Activated CD4-positive, alpha-beta memory T cell treated with anti-CD3 and anti-CD28 coated beads, Interleukin-2, amount 10 ng/mL, durations not matched to agents 7 days and 5 days (primary cell): ENCODE data around the gene EEFSEC. TPM values are rescaled to one million over a fixed set of nuclear protein-coding genes. Genes with fewer than 3 reads are reported as not detected.

ENCODE experiments used
- CTCF ChIA-PET: fragments of 350-600 bp; sonication (Branson Sonifier 250); formaldehyde crosslinking; loops from one replicate; lab custom pipeline; 2021; ENCODE audit warnings: antibody characterized with exemption, inconsistent platforms; lab: Charles Lee
- POLR2A ChIA-PET: fragments of 350-600 bp; sonication (Branson Sonifier 250); formaldehyde crosslinking; loops from one replicate; lab custom pipeline; 2021; ENCODE audit warnings: antibody characterized with exemption; lab: Charles Lee
- DNase-seq: peaks from one replicate; pipeline ENCODE4 v3.0.0-alpha.2; 2020
- H3K27ac Mint-ChIP-seq: one replicate; pipeline ENCODE4 v1.8.0; 2021; ENCODE audit warnings: mild to moderate bottlenecking, mixed read lengths
- H3K27me3 Mint-ChIP-seq: one replicate; pipeline ENCODE4 v1.8.0; 2021; ENCODE audit warnings: mixed read lengths
- H3K36me3 Mint-ChIP-seq: one replicate; pipeline ENCODE4 v1.8.0; 2021; ENCODE audit warnings: low read depth, mixed read lengths
- H3K4me1 Mint-ChIP-seq: one replicate; pipeline ENCODE4 v1.8.0; 2021; ENCODE audit warnings: mixed read lengths
- H3K4me3 Mint-ChIP-seq: one replicate; pipeline ENCODE4 v1.8.0; 2021; ENCODE audit warnings: mild to moderate bottlenecking, mixed read lengths
- H3K9me3 Mint-ChIP-seq: one replicate; pipeline ENCODE4 v1.8.0; 2021; ENCODE audit warnings: mixed read lengths
- total RNA-seq, 2 experiments: library from RNA; stranded (reverse); gene quantifications; one replicate each; pipeline ENCODE4 v1.2.3, GENCODE V29; 2021

The EEFSEC gene
- total RNA-seq, 2 experiments from 2014 or later = 14.5 to 15.0 TPM

- POLR2A ChIA-PET = no interaction called here
- CTCF ChIA-PET = interaction anchor here (0.7 to 3.6 kb wide), 5 partner anchors 9 to 181 kb away, joined by 3 to 19 read pairs (median 5); no protein-coding TSS in a partner anchor
- DNase-seq = no peak
- peaks cover 5% of the 10 kb centered on the region for H3K4me1 Mint-ChIP-seq
- no peaks in the 10 kb centered on the region for H3K36me3 Mint-ChIP-seq
- H3K4me3 Mint-ChIP-seq = no peak overlapping the region
- H3K27ac Mint-ChIP-seq = no peak overlapping the region
- no peaks in the 10 kb centered on the region for H3K9me3 Mint-ChIP-seq
- H3K27me3 Mint-ChIP-seq = peaks cover 30% of the 10 kb centered on the region
Observed at GRCh38 chr3:128427872-128428822, 274.9 kb downstream of the EEFSEC start.

GRCh38 chr3:128429275-128429674 is 276.0 kb downstream of the EEFSEC start:
- Mint-ChIP-seq H3K27me3 (peaks cover 39% of the 10 kb centered on the region), H3K4me1 (peaks cover 5% of the 10 kb centered on the region), H3K4me3 (no peak overlapping the region), H3K36me3 (no peaks in the 10 kb centered on the region), H3K9me3 (no peaks in the 10 kb centered on the region), H3K27ac (no peak overlapping the region)
- ChIA-PET POLR2A (no interaction called here), CTCF (no interaction called here)
- no peak for DNase-seq

GRCh38 chr3:128429751-128430150 is 276.5 kb downstream of the EEFSEC start:
- Mint-ChIP-seq H3K9me3 (no peaks in the 10 kb centered on the region), H3K4me3 (no peak overlapping the region), H3K4me1 (peaks cover 5% of the 10 kb centered on the region), H3K27me3 (peaks cover 41% of the 10 kb centered on the region), H3K27ac (no peak overlapping the region), H3K36me3 (no peaks in the 10 kb centered on the region)
- no peak for DNase-seq
- ChIA-PET CTCF (no interaction called here), POLR2A (no interaction called here)

GRCh38 chr3:128430301-128430700 is 277.0 kb downstream of the EEFSEC start:
- H3K4me1 Mint-ChIP-seq = peaks cover 5% of the 10 kb centered on the region
- H3K27me3 Mint-ChIP-seq = peaks cover 41% of the 10 kb centered on the region
- no peak overlapping the region for H3K4me3 Mint-ChIP-seq

GRCh38 chr3:128430731-128431130 is 277.4 kb downstream of the EEFSEC start:
- POLR2A ChIA-PET = no interaction called here
- Mint-ChIP-seq H3K4me3 (no peak overlapping the region), H3K27ac (no peak overlapping the region), H3K9me3 (no peaks in the 10 kb centered on the region), H3K4me1 (peaks cover 5% of the 10 kb centered on the region), H3K36me3 (no peaks in the 10 kb centered on the region), H3K27me3 (peaks cover 41% of the 10 kb centered on the region)
- CTCF ChIA-PET = no interaction called here
- no peak for DNase-seq

More at GRCh38 chr3:128430301-128430700, 277.0 kb downstream of the EEFSEC start:
- H3K9me3 Mint-ChIP-seq = no peaks in the 10 kb centered on the region
- POLR2A ChIA-PET = no interaction called here
- no peak overlapping the region for H3K27ac Mint-ChIP-seq
- CTCF ChIA-PET = no interaction called here
- no peak for DNase-seq
- H3K36me3 Mint-ChIP-seq = no peaks in the 10 kb centered on the region

- no peak overlapping the region for H3K4me3 Mint-ChIP-seq
- POLR2A ChIA-PET = no interaction called here
- no peak overlapping the region for H3K27ac Mint-ChIP-seq
- no peaks in the 10 kb centered on the region for H3K36me3 Mint-ChIP-seq
- H3K4me1 Mint-ChIP-seq = peaks cover 5% of the 10 kb centered on the region
- peaks cover 52% of the 10 kb centered on the region for H3K27me3 Mint-ChIP-seq
- no peaks in the 10 kb centered on the region for H3K9me3 Mint-ChIP-seq
- no peak for DNase-seq
- CTCF ChIA-PET = no interaction called here
Observed at GRCh38 chr3:128431803-128432300, 278.6 kb downstream of the EEFSEC start.

GRCh38 chr3:128432301-128432970 is 279.2 kb downstream of the EEFSEC start:
- H3K27ac Mint-ChIP-seq = no peak overlapping the region
- CTCF ChIA-PET = no interaction called here
- no peak overlapping the region for H3K4me3 Mint-ChIP-seq
- peaks cover 49% of the 10 kb centered on the region for H3K27me3 Mint-ChIP-seq
- no peak for DNase-seq
- no peaks in the 10 kb centered on the region for H3K36me3 Mint-ChIP-seq
- peaks cover 5% of the 10 kb centered on the region for H3K4me1 Mint-ChIP-seq
- H3K9me3 Mint-ChIP-seq = no peaks in the 10 kb centered on the region
- POLR2A ChIA-PET = no interaction called here

- POLR2A ChIA-PET = no interaction called here
- H3K27me3 Mint-ChIP-seq = peaks cover 48% of the 10 kb centered on the region
Observed at GRCh38 chr3:128432971-128433836, 279.9 kb downstream of the EEFSEC start.

GRCh38 chr3:128433837-128434165 is 280.5 kb downstream of the EEFSEC start:
- H3K4me1 Mint-ChIP-seq = peaks cover 5% of the 10 kb centered on the region
- H3K27me3 Mint-ChIP-seq = peaks cover 50% of the 10 kb centered on the region
- ChIA-PET POLR2A (no interaction called here), CTCF (no interaction called here)
- DNase-seq = no peak
- H3K4me3 Mint-ChIP-seq = no peak overlapping the region
- H3K27ac Mint-ChIP-seq = no peak overlapping the region
- no peaks in the 10 kb centered on the region for H3K9me3 Mint-ChIP-seq
- H3K36me3 Mint-ChIP-seq = no peaks in the 10 kb centered on the region

More at GRCh38 chr3:128432971-128433836, 279.9 kb downstream of the EEFSEC start:
- CTCF ChIA-PET = no interaction called here
- H3K9me3 Mint-ChIP-seq = no peaks in the 10 kb centered on the region
- DNase-seq = no peak
- H3K4me3 Mint-ChIP-seq = no peak overlapping the region
- H3K4me1 Mint-ChIP-seq = peaks cover 5% of the 10 kb centered on the region
- no peaks in the 10 kb centered on the region for H3K36me3 Mint-ChIP-seq
- no peak overlapping the region for H3K27ac Mint-ChIP-seq

GRCh38 chr3:128434524-128434923 is 281.2 kb downstream of the EEFSEC start:
- ChIA-PET CTCF (no interaction called here), POLR2A (no interaction called here)
- Mint-ChIP-seq H3K9me3 (no peaks in the 10 kb centered on the region), H3K27me3 (peaks cover 51% of the 10 kb centered on the region), H3K27ac (no peak overlapping the region), H3K4me3 (no peak overlapping the region), H3K4me1 (peaks cover 5% of the 10 kb centered on the region), H3K36me3 (no peaks in the 10 kb centered on the region)
- DNase-seq = no peak

GRCh38 chr3:128435058-128435457 is 281.8 kb downstream of the EEFSEC start:
- Mint-ChIP-seq H3K4me1 (peaks cover 5% of the 10 kb centered on the region), H3K27me3 (peaks cover 52% of the 10 kb centered on the region), H3K36me3 (no peaks in the 10 kb centered on the region), H3K27ac (no peak overlapping the region), H3K4me3 (no peak overlapping the region), H3K9me3 (no peaks in the 10 kb centered on the region)
- CTCF ChIA-PET = no interaction called here
- DNase-seq = no peak
- POLR2A ChIA-PET = no interaction called here

GRCh38 chr3:128435561-128435960 is 282.3 kb downstream of the EEFSEC start:
- no peak for DNase-seq
- Mint-ChIP-seq H3K4me3 (no peak overlapping the region), H3K4me1 (peaks cover 5% of the 10 kb centered on the region), H3K36me3 (no peaks in the 10 kb centered on the region), H3K27ac (no peak overlapping the region), H3K27me3 (peaks cover 50% of the 10 kb centered on the region), H3K9me3 (no peaks in the 10 kb centered on the region)
- ChIA-PET POLR2A (no interaction called here), CTCF (no interaction called here)
